Measurements from ENCODE around the gene MCM7.
A peak's percentile ranks its signal among the peaks of the same experiment; 100 is the strongest.

GRCh38 chr7:100126239-100126930 lies 25.2 kb upstream of the MCM7 start:
- TF ChIP-seq CTCF (IDR thresholded peaks at IDR 0.05) (peak in 1 of 4 experiments; percentile 13), POLR2A (IDR thresholded peaks at IDR 0.05) (no peak)
